HL-60 (cell line): ENCODE measurements around the gene GSTM1.
A peak's percentile ranks its signal among the peaks of the same experiment; 100 is the strongest.

ENCODE experiments used
- DNase-seq, 2 experiments: peaks; one replicate each; pipeline ENCODE4 v3.0.0-alpha.2; 2010 to 2020; ENCODE audit warnings: low read depth in 1 of 2, low spot score in 1 of 2
- H3K27ac ChIP-seq: fragments of 250-450 bp; sonication (Bioruptor Pico); replicated peaks from 2 replicates; pipeline ENCODE4 v1.5.1; 2020; ENCODE audit warnings: mild to moderate bottlenecking, moderate library complexity
- H3K27me3 ChIP-seq: fragments of 250-450 bp; sonication (Bioruptor Pico); 2 replicates; pipeline ENCODE4 v1.5.1; 2021; ENCODE audit warnings: mild to moderate bottlenecking, moderate library complexity; ENCODE audit not compliant: insufficient read depth, poor library complexity, severe bottlenecking
- H3K4me3 ChIP-seq: replicated peaks from 2 replicates; pipeline ENCODE4 v1.5.1; 2011; ENCODE audit warnings: mild to moderate bottlenecking, control low read depth, low read length; ENCODE audit not compliant: insufficient read depth
- GABPA ChIP-seq: IDR thresholded peaks from 2 replicates; pipeline ENCODE4 v1.6.1; 2012; ENCODE audit warnings: low read depth
- POLR2AphosphoS5 ChIP-seq: IDR thresholded peaks from 2 replicates; pipeline ENCODE4 v1.6.1; 2012; ENCODE audit warnings: low read depth
- REST ChIP-seq: IDR thresholded peaks from 2 replicates; pipeline ENCODE4 v1.6.1; 2012; ENCODE audit warnings: low read depth; ENCODE audit not compliant: insufficient replicate concordance
- SPI1 ChIP-seq: IDR thresholded peaks from 2 replicates; pipeline ENCODE4 v1.6.1; 2012; ENCODE audit warnings: low read depth, mild to moderate bottlenecking, borderline replicate concordance
- TF ChIP-seq, protein P1 (sequence below): IDR thresholded peaks from one replicate; pipeline ENCODE4 v1.5.1; 2011; ENCODE audit warnings: low read length, control low read depth, inconsistent platforms; ENCODE audit not compliant: insufficient read depth

GSTM1 gene

GRCh38 chr1:109640285-109640865 lies 47.2 kb upstream of the GSTM1 start:
- no peaks in the 10 kb centered on the region for H3K27me3 ChIP-seq
- TF ChIP-seq SPI1 (no peak), REST (no peak), GABPA (no peak), POLR2AphosphoS5 (no peak)
- TF ChIP-seq, protein P1, sequence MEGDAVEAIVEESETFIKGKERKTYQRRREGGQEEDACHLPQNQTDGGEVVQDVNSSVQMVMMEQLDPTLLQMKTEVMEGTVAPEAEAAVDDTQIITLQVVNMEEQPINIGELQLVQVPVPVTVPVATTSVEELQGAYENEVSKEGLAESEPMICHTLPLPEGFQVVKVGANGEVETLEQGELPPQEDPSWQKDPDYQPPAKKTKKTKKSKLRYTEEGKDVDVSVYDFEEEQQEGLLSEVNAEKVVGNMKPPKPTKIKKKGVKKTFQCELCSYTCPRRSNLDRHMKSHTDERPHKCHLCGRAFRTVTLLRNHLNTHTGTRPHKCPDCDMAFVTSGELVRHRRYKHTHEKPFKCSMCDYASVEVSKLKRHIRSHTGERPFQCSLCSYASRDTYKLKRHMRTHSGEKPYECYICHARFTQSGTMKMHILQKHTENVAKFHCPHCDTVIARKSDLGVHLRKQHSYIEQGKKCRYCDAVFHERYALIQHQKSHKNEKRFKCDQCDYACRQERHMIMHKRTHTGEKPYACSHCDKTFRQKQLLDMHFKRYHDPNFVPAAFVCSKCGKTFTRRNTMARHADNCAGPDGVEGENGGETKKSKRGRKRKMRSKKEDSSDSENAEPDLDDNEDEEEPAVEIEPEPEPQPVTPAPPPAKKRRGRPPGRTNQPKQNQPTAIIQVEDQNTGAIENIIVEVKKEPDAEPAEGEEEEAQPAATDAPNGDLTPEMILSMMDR, result peak; percentile 97
- no peak overlapping the region for H3K27ac ChIP-seq
- peak in 1 of 2 experiments; percentile 84 for DNase-seq
- H3K4me3 ChIP-seq, result no peak overlapping the region

GRCh38 chr1:109641078-109641740 lies 46.4 kb upstream of the GSTM1 start:
- peak in 1 of 2 experiments; percentile 0 for DNase-seq
- Histone ChIP-seq H3K4me3 (no peak overlapping the region), H3K27me3 (no peaks in the 10 kb centered on the region), H3K27ac (no peak overlapping the region)
- TF ChIP-seq, protein P1, result no peak
- TF ChIP-seq POLR2AphosphoS5, result no peak
- no peak for TF ChIP-seq REST
- TF ChIP-seq SPI1, result no peak
- TF ChIP-seq GABPA, result no peak

DNA sequence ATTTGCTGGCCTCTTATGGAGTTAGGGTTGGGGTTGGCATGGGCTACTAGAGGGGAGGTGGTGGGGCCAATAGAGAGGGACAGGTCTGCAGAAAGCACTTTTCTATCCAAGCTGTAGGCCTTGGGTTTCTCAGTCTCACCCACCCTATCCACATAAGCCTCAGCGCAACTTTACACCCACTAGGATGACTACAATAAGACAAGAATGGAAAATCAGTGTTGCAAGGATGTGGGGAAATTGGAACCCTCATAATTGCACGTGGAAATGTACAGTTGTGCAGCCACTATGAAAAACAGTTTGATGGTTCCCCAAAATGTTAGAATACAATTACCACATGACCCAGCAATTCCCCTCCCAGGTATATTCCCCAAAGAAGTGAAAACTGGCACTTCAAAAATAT lies 45.8 kb upstream of the GSTM1 start:
- DNase-seq, result no peak
- Histone ChIP-seq H3K4me3 (no peak overlapping the region), H3K27me3 (no peaks in the 10 kb centered on the region), H3K27ac (no peak overlapping the region)
- TF ChIP-seq SPI1 (no peak), POLR2AphosphoS5 (no peak), GABPA (no peak), REST (no peak)
- TF ChIP-seq, protein P1, result no peak
